Activated T-helper 9 cell treated with anti-CD3 and anti-CD28 coated beads, Interleukin-2, amount 50 U/mL, for 16 hours (primary cell): ENCODE data around the gene RUFY1.
A peak's percentile ranks its signal among the peaks of the same experiment; 100 is the strongest.
"Not testable (repeated sequence)": the region's sequence is repeated elsewhere in the genome, so short reads cannot be mapped to it uniquely, and the experiment has no call there.

Source experiments
- DNase-seq: peaks from one replicate; pipeline ENCODE4 v3.0.0-alpha.2; 2020; ENCODE audit warnings: low read depth

Gene RUFY1

GRCh38 chr5:179623906-179624741, 73.8 kb downstream of the RUFY1 start:
- peak; percentile 38 for DNase-seq

GRCh38 chr5:179624841-179625271, 74.5 kb downstream of the RUFY1 start:
- DNase-seq = no peak

DNA sequence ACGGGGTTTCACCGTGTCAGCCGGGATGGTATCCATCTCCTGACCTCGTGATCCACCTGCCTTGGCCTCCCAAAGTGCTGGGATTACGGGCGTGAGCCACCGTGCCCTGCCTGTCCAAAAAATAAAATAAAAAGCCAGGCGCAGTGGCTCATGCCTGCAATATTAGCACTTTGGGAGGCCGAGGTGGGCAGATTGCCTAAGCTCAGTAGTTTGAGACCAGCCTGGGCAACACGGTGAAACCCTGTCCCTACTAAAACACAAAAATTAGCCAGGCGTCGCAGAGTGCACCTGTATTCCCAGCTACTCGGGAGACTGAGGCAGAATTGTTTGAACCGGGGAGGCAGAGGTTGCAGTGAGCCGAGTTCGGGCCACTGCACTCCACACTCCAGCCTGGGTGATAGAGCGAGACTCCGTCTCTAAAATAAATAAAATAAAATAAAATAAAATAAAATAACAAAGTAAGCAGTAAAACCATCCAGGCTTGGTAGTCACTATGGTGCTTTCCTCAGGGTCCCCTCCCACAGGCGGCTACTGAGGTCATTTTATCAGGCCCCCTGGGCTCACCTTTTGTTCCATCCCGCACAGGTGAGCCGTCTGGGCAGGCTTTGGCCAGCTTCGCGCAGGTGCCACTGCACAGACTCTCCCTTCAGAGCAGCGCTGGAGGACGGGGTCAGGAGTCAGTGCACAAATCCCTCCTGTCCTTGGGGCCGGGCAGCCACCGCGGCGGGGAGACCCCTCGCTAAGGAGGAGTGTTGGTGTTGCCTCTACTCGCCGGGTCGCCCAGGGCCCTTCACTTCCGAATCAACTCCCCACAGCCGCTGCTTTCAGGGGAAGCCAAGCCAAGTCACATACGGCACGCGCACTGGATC, 83.4 kb downstream of the RUFY1 start:
- not testable (repeated sequence) for DNase-seq

- not testable (repeated sequence) for DNase-seq
Observed at GRCh38 chr5:179634370-179635172, 84.2 kb downstream of the RUFY1 start.

GRCh38 chr5:179639296-179639695, 88.9 kb downstream of the RUFY1 start:
- DNase-seq = not testable (repeated sequence)

- not testable (repeated sequence) for DNase-seq
Observed at GRCh38 chr5:179641745-179642144, 91.4 kb downstream of the RUFY1 start.

DNA sequence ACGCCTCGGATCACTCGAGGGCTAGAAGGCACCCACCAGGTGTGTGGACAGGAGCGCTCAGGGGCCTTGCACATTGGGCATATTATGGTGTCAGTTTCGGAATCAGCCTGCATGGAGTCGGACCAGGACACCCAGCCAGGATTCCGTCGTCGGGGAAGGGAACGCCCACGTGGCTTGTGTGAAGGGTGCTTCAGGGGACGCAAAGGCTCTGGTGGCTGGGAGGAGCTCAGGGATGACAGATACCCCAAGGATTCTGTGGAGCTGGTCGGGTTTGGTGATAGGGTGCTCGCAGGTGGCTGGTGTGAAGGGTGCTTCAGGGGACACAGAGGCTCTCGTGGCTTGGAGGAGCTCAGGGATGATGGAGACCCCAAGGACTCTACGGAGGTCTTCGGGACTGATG, 92.3 kb downstream of the RUFY1 start:
- not testable (repeated sequence) for DNase-seq

DNA sequence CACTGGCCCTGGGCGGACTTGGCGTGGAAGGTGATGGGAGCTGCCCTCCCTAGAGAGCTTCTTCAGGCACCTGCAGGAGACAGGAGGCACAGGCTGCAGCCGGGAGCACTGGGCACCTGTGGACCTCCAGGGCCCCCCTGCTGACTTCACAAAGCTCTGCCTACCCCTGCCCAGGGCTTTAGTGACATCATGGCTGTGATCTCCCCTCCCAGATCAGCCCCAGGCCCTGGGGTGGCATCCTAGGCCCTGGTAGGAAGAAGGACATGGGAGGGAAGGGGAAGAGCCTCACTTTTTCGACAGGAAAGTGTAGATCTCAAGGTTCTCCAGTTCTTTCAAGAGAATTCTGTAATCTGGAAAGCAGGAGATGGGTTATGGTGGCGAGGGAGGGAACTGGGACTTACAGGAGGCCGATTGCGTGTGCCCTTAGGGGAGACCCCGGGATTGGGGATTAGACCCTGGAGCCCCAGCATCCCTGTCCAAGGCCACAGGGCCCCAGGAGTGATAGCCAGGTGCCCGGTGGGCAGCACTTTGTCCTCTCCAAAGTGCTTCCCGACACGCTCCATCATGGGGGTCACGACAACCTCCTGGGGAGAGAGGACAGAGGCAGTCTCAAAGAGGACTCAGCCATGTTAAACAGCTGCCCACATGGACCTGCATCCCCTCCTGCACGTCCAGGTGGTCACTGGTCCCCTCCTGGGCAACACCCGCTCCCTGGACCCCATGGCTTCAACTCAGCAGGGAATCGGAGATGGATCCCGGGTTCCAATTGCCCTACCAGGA, 93.0 kb downstream of the RUFY1 start:
- not testable (repeated sequence) for DNase-seq

DNA sequence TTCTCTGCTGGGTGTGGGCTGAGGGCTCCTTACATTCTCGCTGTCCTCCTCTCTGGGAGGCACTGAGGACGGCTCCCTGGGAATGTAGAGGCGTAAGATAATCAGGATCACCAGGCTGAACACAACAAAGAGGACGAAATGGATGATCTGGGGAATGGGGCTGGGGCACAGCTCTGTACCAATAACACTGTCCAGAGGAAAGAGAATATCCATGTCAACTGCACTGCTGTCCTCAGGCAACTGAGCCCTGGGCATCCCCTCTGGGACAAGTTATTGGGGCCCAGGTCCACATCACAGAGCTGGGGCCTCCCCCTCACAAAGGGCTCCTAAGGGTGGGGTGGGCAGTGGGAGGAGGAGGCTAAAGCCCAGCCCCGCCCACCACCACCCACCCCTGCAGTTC, 94.4 kb downstream of the RUFY1 start:
- not testable (repeated sequence) for DNase-seq

DNA sequence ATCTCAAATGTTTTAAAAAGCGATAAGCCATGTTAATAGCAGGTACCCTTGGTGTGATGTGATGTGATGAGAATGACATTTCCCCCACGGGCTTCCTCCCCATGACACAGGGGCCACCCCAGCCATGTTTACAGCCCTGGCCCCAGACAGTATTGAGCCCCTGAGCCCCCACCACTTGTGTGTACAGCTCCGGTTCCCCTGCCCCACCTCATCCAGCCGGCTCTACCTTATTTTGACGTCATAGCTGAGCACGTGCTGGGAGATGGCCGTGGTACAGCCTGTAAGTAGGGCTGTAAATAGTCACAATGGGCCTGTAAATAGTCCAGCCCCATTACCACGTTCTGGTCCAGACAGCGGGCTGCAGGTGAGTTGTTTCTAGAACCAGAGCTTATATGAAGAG, 98.1 kb downstream of the RUFY1 start:
- DNase-seq = no peak

GRCh38 chr5:179649166-179649703, 98.9 kb downstream of the RUFY1 start:
- DNase-seq = not testable (repeated sequence)

DNA sequence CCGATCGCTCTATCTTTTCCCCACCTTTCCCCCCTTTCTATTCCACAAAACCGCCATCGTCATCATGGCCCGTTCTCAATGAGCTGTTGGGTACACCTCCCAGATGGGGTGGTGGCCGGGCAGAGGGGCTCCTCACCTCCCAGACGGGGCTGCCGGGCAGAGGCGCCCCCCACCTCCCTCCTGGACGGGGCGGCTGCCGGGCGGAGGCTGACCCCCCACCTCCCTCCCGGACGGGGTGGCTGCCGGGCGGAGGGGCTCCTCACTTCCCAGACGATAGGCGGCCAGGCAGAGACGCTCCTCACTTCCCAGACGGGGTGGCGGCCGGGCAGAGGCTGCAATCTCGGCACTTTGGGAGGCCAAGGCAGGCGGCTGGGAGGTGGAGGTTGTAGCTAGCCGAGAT, 99.9 kb downstream of the RUFY1 start:
- DNase-seq = not testable (repeated sequence)

GRCh38 chr5:179653135-179653534, 102.8 kb downstream of the RUFY1 start:
- DNase-seq = not testable (repeated sequence)

- DNase-seq = not testable (repeated sequence)
Observed at GRCh38 chr5:179657302-179658178, 107.2 kb downstream of the RUFY1 start.

DNA sequence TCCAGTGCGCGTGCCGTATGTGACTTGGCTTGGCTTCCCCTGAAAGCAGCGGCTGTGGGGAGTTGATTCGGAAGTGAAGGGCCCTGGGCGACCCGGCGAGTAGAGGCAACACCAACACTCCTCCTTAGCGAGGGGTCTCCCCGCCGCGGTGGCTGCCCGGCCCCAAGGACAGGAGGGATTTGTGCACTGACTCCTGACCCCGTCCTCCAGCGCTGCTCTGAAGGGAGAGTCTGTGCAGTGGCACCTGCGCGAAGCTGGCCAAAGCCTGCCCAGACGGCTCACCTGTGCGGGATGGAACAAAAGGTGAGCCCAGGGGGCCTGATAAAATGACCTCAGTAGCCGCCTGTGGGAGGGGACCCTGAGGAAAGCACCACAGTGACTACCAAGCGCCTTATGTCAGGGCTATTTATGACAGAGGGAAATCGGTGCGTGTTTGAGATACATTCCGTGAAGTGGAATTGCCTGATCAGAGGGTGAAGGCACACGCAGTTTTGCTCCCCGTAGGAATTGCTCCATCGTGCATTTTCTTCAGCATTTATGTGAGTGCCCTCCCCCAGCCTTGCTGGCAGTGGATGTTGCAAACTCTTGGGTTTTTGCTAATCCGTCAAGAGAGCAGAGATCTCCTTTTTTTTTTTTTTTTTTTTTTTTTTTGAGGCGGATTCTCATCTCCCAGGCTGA, 108.0 kb downstream of the RUFY1 start:
- not testable (repeated sequence) for DNase-seq
